Lower leg skin (tissue), 4 donors: Measurements from ENCODE around the gene MYCBP2. TPM values are rescaled to one million over a fixed set of nuclear protein-coding genes. Genes with fewer than 3 reads are reported as not detected.

Experiments
- DNase-seq, 2 donors: peaks; one replicate each; pipeline ENCODE4 v3.0.0-alpha.2; 2019; ENCODE audit warnings: low spot score in 2 of 2
- H3K4me3 ChIP-seq: fragments of 200-600 bp; sonication (generic); 2 replicates; pipeline ENCODE4 v1.5.1; 2017; ENCODE audit warnings: mild to moderate bottlenecking, low read depth; ENCODE audit not compliant: poor library complexity, severe bottlenecking
- CTCF ChIP-seq, 3 donors: fragments of 450-650 bp; IDR thresholded peaks; one replicate each; pipeline ENCODE4 v1.5.1; 2016; ENCODE audit warnings: antibody characterized with exemption in 3 of 3, mild to moderate bottlenecking in 3 of 3, moderate library complexity in 2 of 3
- POLR2A ChIP-seq, 2 donors: fragments of 450-650 bp; IDR thresholded peaks; one replicate each; pipeline ENCODE4 v1.6.1; 2016 to 2017; ENCODE audit warnings: antibody characterized with exemption in 2 of 2, mild to moderate bottlenecking in 1 of 2, moderate library complexity in 1 of 2
- WGBS, 2 donors: methylation state at CpG; one replicate each; pipeline ENCODE4 v1.1.5; 2018; 5-methylcytosine and 5-hydroxymethylcytosine counted together
- intact Hi-C: fragments of 100-400 bp; cut with DNase I; formaldehyde crosslinking; loops from one replicate; pipeline ENCODE4 v1.15.0; 2023; ENCODE audit warnings: low total_unique reads
- total RNA-seq, 4 donors: library from RNA; depleted of rRNA; stranded (reverse); fragments of >200 nt; gene quantifications; one replicate each; pipeline ENCODE4 v1.1.0, GENCODE V29; 2016

MYCBP2 gene
- total RNA-seq, 4 donors from 2014 or later = 189 to 242 (median 231) TPM

GRCh38 chr13:77136902-77137420 is 189.9 kb downstream of the MYCBP2 start:
- H3K4me3 ChIP-seq = no peak overlapping the region
- TF ChIP-seq CTCF (IDR thresholded peaks at IDR 0.05) (no peak), POLR2A (IDR thresholded peaks at IDR 0.05) (no peak)
- intact Hi-C loops = no loop called here
- 78 to 88% methylated on average over 3 of the region's 3 CpGs for WGBS, 2 donors
- DNase-seq = no peak

GRCh38 chr13:77124423-77124822 is 202.5 kb downstream of the MYCBP2 start:
- no peak overlapping the region for H3K4me3 ChIP-seq
- intact Hi-C loops = no loop called here
- WGBS, 2 donors = 91 to 96% methylated on average over 1 of the region's 1 CpG
- TF ChIP-seq CTCF (IDR thresholded peaks at IDR 0.05) = no peak
- TF ChIP-seq POLR2A (IDR thresholded peaks at IDR 0.05) = no peak
- no peak for DNase-seq

GRCh38 chr13:77118134-77118533 is 208.8 kb downstream of the MYCBP2 start:
- 85 to 86% methylated on average over 3 of the region's 3 CpGs for whole genome bisulfite sequencing, 2 donors
- no peak for TF ChIP-seq POLR2A (IDR thresholded peaks at IDR 0.05)
- no peak for TF ChIP-seq CTCF (IDR thresholded peaks at IDR 0.05)
- no peak overlapping the region for H3K4me3 ChIP-seq
- DNase-seq = no peak
- intact Hi-C loops = no loop called here

- no peak for TF ChIP-seq CTCF (IDR thresholded peaks at IDR 0.05)
- TF ChIP-seq POLR2A (IDR thresholded peaks at IDR 0.05) = no peak
- DNase-seq = no peak
- intact Hi-C loops = no loop called here
- H3K4me3 ChIP-seq = no peak overlapping the region
Measured at GRCh38 chr13:77114271-77114670, 212.6 kb downstream of the MYCBP2 start.

- TF ChIP-seq POLR2A (IDR thresholded peaks at IDR 0.05) = no peak
- TF ChIP-seq CTCF (IDR thresholded peaks at IDR 0.05) = no peak
- intact Hi-C loops = no loop called here
- no peak for DNase-seq
- no peak overlapping the region for H3K4me3 ChIP-seq
Measured at GRCh38 chr13:77113496-77113895, 213.4 kb downstream of the MYCBP2 start.

GRCh38 chr13:77105051-77105450 is 221.8 kb downstream of the MYCBP2 start:
- H3K4me3 ChIP-seq = no peak overlapping the region
- intact Hi-C loops = no loop called here
- TF ChIP-seq CTCF (IDR thresholded peaks at IDR 0.05) (no peak), POLR2A (IDR thresholded peaks at IDR 0.05) (no peak)
- DNase-seq = no peak
- 88 to 97% methylated on average over 2 of the region's 2 CpGs for WGBS, 2 donors
